Esophagus muscularis mucosa (tissue), 4 donors: Measurements from ENCODE around the gene APP. TPM values are rescaled to one million over a fixed set of nuclear protein-coding genes. Genes with fewer than 3 reads are reported as not detected.

Source experiments
- DNase-seq: peaks from one replicate; pipeline ENCODE4 v3.0.0-alpha.2; 2017; ENCODE audit errors: extremely low spot score
- H3K27ac ChIP-seq, 4 donors: fragments of 200-600 bp; sonication (generic); replicated peaks in 1 of 4; 1 replicate in 3 of 4; 2 replicates in 1 of 4; pipeline ENCODE4 v1.5.1; 2016 to 2019; ENCODE audit warnings: mild to moderate bottlenecking in 1 of 4
- H3K27me3 ChIP-seq, 4 donors: fragments of 200-600 bp; sonication (generic); one replicate each; pipeline versions ENCODE4 v1.5.1 to v1.6.0; 2016 to 2019
- H3K36me3 ChIP-seq, 4 donors: fragments of 200-600 bp; sonication (generic); one replicate each; pipeline ENCODE4 v1.5.1; 2016 to 2019
- H3K4me1 ChIP-seq, 4 donors: fragments of 200-600 bp; sonication (generic); one replicate each; pipeline ENCODE4 v1.5.1; 2016 to 2019
- H3K4me3 ChIP-seq, 4 donors: fragments of 200-600 bp; sonication (generic); 1 replicate in 2 of 4; 2 replicates in 2 of 4; pipeline ENCODE4 v1.5.1; 2016 to 2019; ENCODE audit warnings: mild to moderate bottlenecking in 4 of 4, moderate library complexity in 1 of 4
- H3K9me3 ChIP-seq, 4 donors: fragments of 200-600 bp; sonication (generic); 1 replicate in 3 of 4; 2 replicates in 1 of 4; pipeline ENCODE4 v1.5.1; 2016 to 2019
- CTCF ChIP-seq, 3 experiments: fragments of 200-600 bp in 2 of 3; fragments of 450-650 bp in 1 of 3; sonication (generic) in 2 of 3; IDR thresholded peaks; one replicate each; pipeline ENCODE4 v1.5.1; 2017 to 2019; ENCODE audit warnings: antibody characterized with exemption in 3 of 3, mild to moderate bottlenecking in 2 of 3, moderate library complexity in 1 of 3
- EP300 ChIP-seq: sonication (generic); formaldehyde crosslinking; IDR thresholded peaks from one replicate; pipeline ENCODE4 v1.6.1; 2017; ENCODE audit warnings: antibody characterized with exemption
- POLR2A ChIP-seq: fragments of 450-650 bp; IDR thresholded peaks from one replicate; pipeline ENCODE4 v1.6.1; 2017; ENCODE audit warnings: antibody characterized with exemption, moderate library complexity, mild to moderate bottlenecking, low read depth
- POLR2AphosphoS5 ChIP-seq, 2 donors: sonication (generic); formaldehyde crosslinking; IDR thresholded peaks; one replicate each; pipeline ENCODE4 v1.6.1; 2017; ENCODE audit warnings: antibody characterized with exemption in 2 of 2
- WGBS: methylation state at CpG from one replicate; pipeline ENCODE4 v1.1.5; 2018; 5-methylcytosine and 5-hydroxymethylcytosine counted together
- intact Hi-C: fragments of 100-400 bp; cut with DNase I; formaldehyde crosslinking; loops from one replicate; pipeline ENCODE4 v1.15.1; 2023
- total RNA-seq, 4 donors: library from RNA; depleted of rRNA; stranded (reverse); fragments of >200 nt; gene quantifications; one replicate each; pipeline versions ENCODE4 v1.1.0 to v1.2.1, GENCODE V29; 2016

The APP gene
- total RNA-seq, 4 donors from 2014 or later, result 459 to 790 (median 624) TPM

GRCh38 chr21:26070822-26071425, 99.6 kb downstream of the APP start:
- intact Hi-C loops, result no loop called here
- no peaks in the 10 kb centered on the region for H3K36me3 ChIP-seq
- 34% methylated on average over 8 of the region's 8 CpGs for WGBS
- H3K4me1 ChIP-seq, result peaks cover 33 to 54% (median 42%) of the 10 kb centered on the region in 4 donors
- H3K27ac ChIP-seq, result peak overlapping the region in 1 of 4 donors; percentile 2
- no peaks in the 10 kb centered on the region for H3K27me3 ChIP-seq
- H3K4me3 ChIP-seq, result peak overlapping the region in 1 of 4 donors; percentile 15
- DNase-seq, result no peak
- no peaks in the 10 kb centered on the region for H3K9me3 ChIP-seq
- no peak for TF ChIP-seq POLR2A
- TF ChIP-seq EP300, result no peak
- no peak for TF ChIP-seq CTCF (IDR thresholded peaks at IDR 0.05)

GRCh38 chr21:26070121-26070520, 100.4 kb downstream of the APP start:
- no peak for DNase-seq
- Histone ChIP-seq H3K36me3 (no peaks in the 10 kb centered on the region), H3K4me1 (peaks cover 33 to 55% (median 42%) of the 10 kb centered on the region in 4 donors), H3K27me3 (no peaks in the 10 kb centered on the region), H3K9me3 (no peaks in the 10 kb centered on the region), H3K4me3 (no peak overlapping the region), H3K27ac (no peak overlapping the region)
- intact Hi-C loops, result no loop called here
- no peak for TF ChIP-seq POLR2AphosphoS5 (IDR thresholded peaks at IDR 0.05)
- TF ChIP-seq POLR2A, result no peak
- no peak for TF ChIP-seq EP300
- no peak for TF ChIP-seq CTCF (IDR thresholded peaks at IDR 0.05)
- 91% methylated on average over 2 of the region's 2 CpGs for WGBS

GRCh38 chr21:26068776-26069175, 101.8 kb downstream of the APP start:
- peaks cover 33 to 56% (median 42%) of the 10 kb centered on the region in 4 donors for H3K4me1 ChIP-seq
- intact Hi-C loops, result no loop called here
- H3K9me3 ChIP-seq, result no peaks in the 10 kb centered on the region
- WGBS, result 100% methylated on average over 4 of the region's 4 CpGs
- H3K4me3 ChIP-seq, result no peak overlapping the region
- no peak overlapping the region for H3K27ac ChIP-seq
- TF ChIP-seq POLR2AphosphoS5 (IDR thresholded peaks at IDR 0.05) (no peak), POLR2A (no peak)
- no peaks in the 10 kb centered on the region for H3K36me3 ChIP-seq
- no peaks in the 10 kb centered on the region for H3K27me3 ChIP-seq
- no peak for DNase-seq

- DNase-seq, result no peak
- no peak overlapping the region for H3K27ac ChIP-seq
- TF ChIP-seq CTCF (IDR thresholded peaks at IDR 0.05) (no peak), EP300 (no peak), POLR2AphosphoS5 (IDR thresholded peaks at IDR 0.05) (no peak), POLR2A (no peak)
- WGBS, result 79% methylated on average over 12 of the region's 12 CpGs
- intact Hi-C loops, result no loop called here
- no peaks in the 10 kb centered on the region for H3K36me3 ChIP-seq
- no peak overlapping the region for H3K4me3 ChIP-seq
- H3K9me3 ChIP-seq, result no peaks in the 10 kb centered on the region
- no peaks in the 10 kb centered on the region for H3K27me3 ChIP-seq
- peaks cover 33 to 54% (median 41%) of the 10 kb centered on the region in 4 donors for H3K4me1 ChIP-seq
Observed at GRCh38 chr21:26067836-26068594, 102.6 kb downstream of the APP start.

- Histone ChIP-seq H3K36me3 (no peaks in the 10 kb centered on the region), H3K4me1 (peaks cover 22 to 49% (median 33%) of the 10 kb centered on the region in 4 donors), H3K4me3 (no peak overlapping the region), H3K27ac (no peak overlapping the region), H3K27me3 (no peaks in the 10 kb centered on the region), H3K9me3 (no peaks in the 10 kb centered on the region)
- intact Hi-C loops, result no loop called here
- WGBS, result 97% methylated on average over 6 of the region's 6 CpGs
- no peak for DNase-seq
- TF ChIP-seq POLR2A, result no peak
Observed at GRCh38 chr21:26064506-26064905, 106.1 kb downstream of the APP start.
